ENCODE measurements around the gene RAD54L. TPM values are rescaled to one million over a fixed set of nuclear protein-coding genes. Genes with fewer than 3 reads are reported as not detected.

Gene RAD54L
- polyA plus RNA-seq, 1 of the 3 experiments (the other 2 are of a cell fraction), result 11.5 TPM

DNA sequence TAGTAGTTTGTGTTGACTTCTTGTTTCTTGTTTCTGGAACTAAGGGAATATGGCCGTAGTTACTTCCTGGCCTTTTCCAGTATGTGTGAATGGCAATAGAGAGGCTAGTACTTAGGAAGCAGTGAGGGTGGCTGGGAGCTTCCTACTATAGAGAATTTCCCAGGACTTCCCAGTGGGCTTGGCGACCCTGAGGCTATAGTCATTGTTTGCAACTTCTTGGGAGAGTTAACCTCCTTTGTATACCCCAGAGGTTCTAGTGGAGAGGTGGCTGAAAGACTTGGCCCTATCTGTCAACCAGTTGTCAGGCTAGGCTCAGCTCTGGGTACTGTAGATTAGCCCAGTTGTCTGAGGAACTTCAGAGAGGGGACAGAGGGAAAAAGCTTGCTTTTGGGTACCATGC lies 15.6 kb downstream of the RAD54L start:
- Histone ChIP-seq H2AFZ (ENCODE audit: low read depth) (no peak overlapping the region), H3K9me2 (no peaks in the 10 kb centered on the region), H3K79me2 (ENCODE audit: insufficient read depth) (no peaks in the 10 kb centered on the region), H3K4me2 (no peak overlapping the region), H3K4me3 (ENCODE audit: low read depth in 2 of 2, low read length in 1 of 2) (no peak overlapping the region), H3K27ac (ENCODE audit: low read depth in 2 of 2, low read length in 1 of 2) (no peak overlapping the region), H3K27me3 (ENCODE audit: insufficient read depth) (no peaks in the 10 kb centered on the region), H3K4me1 (ENCODE audit: control insufficient read depth in 1 of 2, insufficient read depth in 2 of 2, low read depth in 1 of 2, low read length in 1 of 2) (no peaks in the 10 kb centered on the region), H3K9me3 (no peaks in the 10 kb centered on the region), H3K9ac (no peak overlapping the region), H4K20me1 (ENCODE audit: insufficient read depth) (no peaks in the 10 kb centered on the region), H3F3A (replicated peaks; ENCODE audit: insufficient read depth) (no peaks in the 10 kb centered on the region), H3K36me3 (replicated peaks in 1 of 2; ENCODE audit: control insufficient read depth in 1 of 2, insufficient read depth in 2 of 2, low read length in 1 of 2) (peaks cover 20 to 31% of the 10 kb centered on the region in 2 experiments)
- POLR2A ChIA-PET, result interaction anchor here (1.4 kb wide), 1 partner anchor 13 kb away, joined by 8 read pairs; no protein-coding TSS in a partner anchor
- DNase-seq, result no peak
- TF ChIP-seq, protein P1, sequence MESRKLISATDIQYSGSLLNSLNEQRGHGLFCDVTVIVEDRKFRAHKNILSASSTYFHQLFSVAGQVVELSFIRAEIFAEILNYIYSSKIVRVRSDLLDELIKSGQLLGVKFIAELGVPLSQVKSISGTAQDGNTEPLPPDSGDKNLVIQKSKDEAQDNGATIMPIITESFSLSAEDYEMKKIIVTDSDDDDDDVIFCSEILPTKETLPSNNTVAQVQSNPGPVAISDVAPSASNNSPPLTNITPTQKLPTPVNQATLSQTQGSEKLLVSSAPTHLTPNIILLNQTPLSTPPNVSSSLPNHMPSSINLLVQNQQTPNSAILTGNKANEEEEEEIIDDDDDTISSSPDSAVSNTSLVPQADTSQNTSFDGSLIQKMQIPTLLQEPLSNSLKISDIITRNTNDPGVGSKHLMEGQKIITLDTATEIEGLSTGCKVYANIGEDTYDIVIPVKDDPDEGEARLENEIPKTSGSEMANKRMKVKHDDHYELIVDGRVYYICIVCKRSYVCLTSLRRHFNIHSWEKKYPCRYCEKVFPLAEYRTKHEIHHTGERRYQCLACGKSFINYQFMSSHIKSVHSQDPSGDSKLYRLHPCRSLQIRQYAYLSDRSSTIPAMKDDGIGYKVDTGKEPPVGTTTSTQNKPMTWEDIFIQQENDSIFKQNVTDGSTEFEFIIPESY (IDR thresholded peaks at IDR 0.05; ENCODE audit: borderline replicate concordance, low read depth), result no peak
- no peak for TF ChIP-seq NRF1 (IDR thresholded peaks at IDR 0.05; ENCODE audit: low read depth, low read length)
- no peak for TF ChIP-seq TAF1 (IDR thresholded peaks at IDR 0.05; ENCODE audit: borderline replicate concordance, low read depth, low read length)
- no peak for TF ChIP-seq SIN3A (IDR thresholded peaks at IDR 0.05; ENCODE audit: borderline replicate concordance, low read depth, low read length)
- TF ChIP-seq SMC3 (IDR thresholded peaks at IDR 0.05; ENCODE audit: low read depth, low read length), result no peak
- TF ChIP-seq MEF2A (IDR thresholded peaks at IDR 0.05; ENCODE audit: borderline replicate concordance, low read depth), result no peak
- no peak for TF ChIP-seq RAD21 (IDR thresholded peaks at IDR 0.05; ENCODE audit: low read length)
- CTCF ChIA-PET, result interaction anchor here (1.6 to 1.8 kb wide), 3 partner anchors 18 to 40 kb away, joined by 4 to 5 read pairs (median 5); no protein-coding TSS in a partner anchor
- 92% methylated on average over 2 of the region's 2 CpGs for WGBS (ENCODE audit: low lambda C conversion rate)

DNA sequence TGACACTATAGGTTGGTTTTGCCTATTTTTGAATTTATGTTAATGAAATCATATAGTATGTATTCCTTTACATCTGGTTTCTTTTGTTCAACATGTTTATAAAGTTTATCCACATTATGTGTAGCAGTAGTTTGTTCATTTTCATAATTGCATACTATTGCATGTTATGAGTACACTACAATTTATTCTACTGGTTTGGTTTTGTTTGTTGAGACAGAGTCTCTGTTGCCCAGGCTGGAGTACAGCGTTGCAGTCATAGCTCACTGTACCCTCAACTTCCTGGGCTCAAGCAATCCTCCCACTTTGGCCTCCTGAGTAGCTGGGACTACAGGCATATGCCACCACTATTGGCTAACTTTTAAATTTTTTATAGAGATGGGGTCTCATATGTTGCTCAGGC lies 21.0 kb downstream of the RAD54L start:
- TF ChIP-seq TEAD4 (IDR thresholded peaks at IDR 0.05; ENCODE audit: borderline replicate concordance, insufficient read depth) (no peak), JUND (IDR thresholded peaks at IDR 0.05) (no peak), RFX5 (IDR thresholded peaks at IDR 0.05; ENCODE audit: low read length) (no peak), NRF1 (IDR thresholded peaks at IDR 0.05; ENCODE audit: low read depth, low read length) (no peak), TCF12 (IDR thresholded peaks at IDR 0.05) (no peak), GATA2 (CRISPR knock-in tag; IDR thresholded peaks at IDR 0.05) (no peak), EZH2phosphoT487 (IDR thresholded peaks at IDR 0.05; ENCODE audit: borderline replicate concordance, low read depth) (no peak)
- TF ChIP-seq, protein P2, sequence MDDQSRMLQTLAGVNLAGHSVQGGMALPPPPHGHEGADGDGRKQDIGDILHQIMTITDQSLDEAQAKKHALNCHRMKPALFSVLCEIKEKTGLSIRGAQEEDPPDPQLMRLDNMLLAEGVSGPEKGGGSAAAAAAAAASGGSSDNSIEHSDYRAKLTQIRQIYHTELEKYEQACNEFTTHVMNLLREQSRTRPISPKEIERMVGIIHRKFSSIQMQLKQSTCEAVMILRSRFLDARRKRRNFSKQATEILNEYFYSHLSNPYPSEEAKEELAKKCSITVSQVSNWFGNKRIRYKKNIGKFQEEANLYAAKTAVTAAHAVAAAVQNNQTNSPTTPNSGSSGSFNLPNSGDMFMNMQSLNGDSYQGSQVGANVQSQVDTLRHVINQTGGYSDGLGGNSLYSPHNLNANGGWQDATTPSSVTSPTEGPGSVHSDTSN (IDR thresholded peaks at IDR 0.05), result no peak
- no peaks in the 10 kb centered on the region for H3K79me2 ChIP-seq (ENCODE audit: insufficient read depth)
- H3K4me1 ChIP-seq (ENCODE audit: control insufficient read depth in 1 of 2, insufficient read depth in 2 of 2, low read depth in 1 of 2, low read length in 1 of 2), result no peaks in the 10 kb centered on the region
- H4K20me1 ChIP-seq (ENCODE audit: insufficient read depth), result no peaks in the 10 kb centered on the region
- DNase-seq, result no peak
- no peaks in the 10 kb centered on the region for H3K9me3 ChIP-seq
- no peak overlapping the region for H2AFZ ChIP-seq (ENCODE audit: low read depth)
- WGBS (ENCODE audit: low lambda C conversion rate), result 100% methylated on average over 1 of the region's 1 CpG
- no peak overlapping the region for H3K4me2 ChIP-seq
- H3K27me3 ChIP-seq (ENCODE audit: insufficient read depth), result no peaks in the 10 kb centered on the region
- no peaks in the 10 kb centered on the region for H3F3A ChIP-seq (replicated peaks; ENCODE audit: insufficient read depth)
- no peak overlapping the region for H3K27ac ChIP-seq (ENCODE audit: low read depth in 2 of 2, low read length in 1 of 2)
- peaks cover 15 to 19% of the 10 kb centered on the region in 2 experiments for H3K36me3 ChIP-seq (replicated peaks in 1 of 2; ENCODE audit: control insufficient read depth in 1 of 2, insufficient read depth in 2 of 2, low read length in 1 of 2)
- POLR2A ChIA-PET, result interaction anchor here (1.3 kb wide), 1 partner anchor 9 kb away, joined by 3 read pairs; no protein-coding TSS in a partner anchor
- no peak overlapping the region for H3K9ac ChIP-seq
- CTCF ChIA-PET, result no interaction called here
- H3K9me2 ChIP-seq, result no peaks in the 10 kb centered on the region
- H3K4me3 ChIP-seq (ENCODE audit: low read depth in 2 of 2, low read length in 1 of 2), result no peak overlapping the region
